Skin of body (tissue), 2 donors: Measurements from ENCODE around the gene CBFA2T2. TPM values are rescaled to one million over a fixed set of nuclear protein-coding genes. Genes with fewer than 3 reads are reported as not detected.
"Not testable (repeated sequence)": the region's sequence is repeated elsewhere in the genome, so short reads cannot be mapped to it uniquely, and the experiment has no call there.

Source experiments
- DNase-seq: peaks from one replicate; lab custom pipeline; 2025; lab: John Stamatoyannopoulos, UW
- total RNA-seq: library from RNA; depleted of rRNA; stranded (reverse); fragments of >200 nt; gene quantifications from one replicate; pipeline ENCODE4 v1.2.3, GENCODE V29; 2014

Gene CBFA2T2
- total RNA-seq, 1 donor from 2014 or later, result 14.4 TPM

GRCh38 chr20:33693741-33694638, 204.1 kb downstream of the CBFA2T2 start:
- DNase-seq, result peak; percentile 35

DNA sequence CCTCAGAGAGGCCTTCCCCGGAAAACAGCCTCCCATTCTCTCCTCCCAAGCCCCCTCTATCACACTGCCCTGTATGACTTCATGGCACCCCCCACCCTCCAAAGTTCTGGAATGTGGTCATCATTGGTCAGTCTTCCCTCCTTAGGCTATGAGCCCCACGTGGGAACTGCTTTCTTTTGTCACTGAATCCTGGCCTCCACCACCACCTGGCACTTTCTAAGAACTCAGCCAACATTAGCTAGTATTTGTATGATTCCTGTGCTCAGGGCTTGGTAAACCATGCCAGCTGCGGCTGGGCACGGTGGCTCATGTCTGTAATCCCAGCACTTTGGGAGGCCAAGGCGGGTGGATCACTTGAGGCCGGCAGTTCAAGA, 204.7 kb downstream of the CBFA2T2 start:
- no peak for DNase-seq

DNA sequence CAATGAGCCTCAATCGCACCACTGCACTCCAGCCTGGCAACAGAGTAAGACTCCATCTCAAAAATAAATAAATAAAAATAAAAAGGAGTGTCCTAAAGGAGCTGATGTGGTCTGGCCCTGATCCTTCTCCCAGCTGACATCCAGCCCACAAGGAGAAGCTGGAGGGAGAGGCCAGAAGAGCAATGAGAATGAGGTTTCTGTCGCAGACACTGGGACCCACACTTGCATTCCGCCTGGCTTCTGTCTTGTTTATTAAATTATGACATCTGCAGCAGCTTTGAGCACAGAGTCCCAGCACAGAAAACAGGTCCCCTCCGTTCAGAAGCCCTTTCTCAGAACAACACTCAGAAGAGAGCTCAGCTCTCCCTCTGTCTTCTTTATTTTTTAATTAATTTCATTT, 206.6 kb downstream of the CBFA2T2 start:
- DNase-seq, result no peak

DNA sequence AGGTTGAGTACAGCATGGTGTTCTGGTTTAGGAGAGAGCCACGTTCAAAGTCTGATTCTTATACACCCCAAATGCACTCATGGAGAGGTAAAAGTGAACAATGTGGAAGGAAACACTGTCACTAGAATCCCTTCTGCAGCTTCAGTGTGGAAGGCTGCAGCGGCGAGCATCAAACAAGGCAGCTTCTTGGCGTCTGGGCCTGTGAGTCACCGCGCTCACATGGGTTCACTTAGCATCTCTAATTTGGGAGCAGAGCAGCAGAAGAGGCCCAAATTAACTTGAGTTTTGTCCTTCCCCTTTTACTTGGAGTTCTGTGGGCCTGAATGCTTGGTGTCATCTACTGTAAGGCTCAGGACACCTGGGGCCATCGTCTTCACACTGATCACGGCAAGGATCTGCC, 207.2 kb downstream of the CBFA2T2 start:
- DNase-seq, result peak; percentile 86

DNA sequence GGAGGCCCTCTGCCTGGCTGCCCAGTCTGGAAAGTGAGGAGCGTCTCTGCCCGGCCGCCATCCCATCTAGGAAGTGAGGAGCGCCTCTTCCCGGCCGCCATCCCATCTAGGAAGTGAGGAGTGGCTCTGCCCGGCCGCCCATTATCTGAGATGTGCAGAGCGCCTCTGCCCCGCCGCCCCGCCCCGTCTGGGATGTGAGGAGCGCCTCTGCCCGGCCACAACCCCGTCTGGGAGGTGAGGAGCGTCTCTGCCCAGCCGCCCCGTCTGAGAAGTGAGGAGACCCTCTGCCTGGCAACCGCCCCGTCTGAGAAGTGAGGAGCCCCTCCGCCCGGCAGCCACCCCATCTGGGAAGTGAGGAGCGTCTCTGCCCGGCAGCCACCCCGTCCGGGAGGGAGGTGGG, 209.1 kb downstream of the CBFA2T2 start:
- DNase-seq, result not testable (repeated sequence)

Other genes starting within 250 kb of the CBFA2T2 start
- gene BPIFB1, start 206.9 kb upstream of the CBFA2T2 start, total RNA-seq, result not detected
- gene CDK5RAP1, start 88.6 kb upstream of the CBFA2T2 start, total RNA-seq, result 14.0 TPM
- 8.7 TPM for gene SNTA1, start 46.3 kb upstream of the CBFA2T2 start, total RNA-seq
- gene C20orf144, start 172.2 kb downstream of the CBFA2T2 start, total RNA-seq, result not detected
- 0.49 TPM for gene ACTL10, start 176.8 kb downstream of the CBFA2T2 start, total RNA-seq
- gene NECAB3, start 184.3 kb downstream of the CBFA2T2 start, total RNA-seq, result 20.5 TPM
- 3.7 TPM for gene E2F1, start 196.3 kb downstream of the CBFA2T2 start, total RNA-seq
- gene PXMP4, start 230.2 kb downstream of the CBFA2T2 start, total RNA-seq, result 12.8 TPM
- gene ZNF341, start 241.9 kb downstream of the CBFA2T2 start, total RNA-seq, result 1.5 TPM